Hematopoietic multipotent progenitor cell treated with erythropoietin and hydrocortisone succinate and interleukin-3 and kit ligand, for 6 days (in vitro differentiated cells): ENCODE data around the gene TAS2R13.

Source experiments
- DNase-seq: peaks from one replicate; pipeline ENCODE4 v3.0.0-alpha.2; 2015

TAS2R13 gene

DNA sequence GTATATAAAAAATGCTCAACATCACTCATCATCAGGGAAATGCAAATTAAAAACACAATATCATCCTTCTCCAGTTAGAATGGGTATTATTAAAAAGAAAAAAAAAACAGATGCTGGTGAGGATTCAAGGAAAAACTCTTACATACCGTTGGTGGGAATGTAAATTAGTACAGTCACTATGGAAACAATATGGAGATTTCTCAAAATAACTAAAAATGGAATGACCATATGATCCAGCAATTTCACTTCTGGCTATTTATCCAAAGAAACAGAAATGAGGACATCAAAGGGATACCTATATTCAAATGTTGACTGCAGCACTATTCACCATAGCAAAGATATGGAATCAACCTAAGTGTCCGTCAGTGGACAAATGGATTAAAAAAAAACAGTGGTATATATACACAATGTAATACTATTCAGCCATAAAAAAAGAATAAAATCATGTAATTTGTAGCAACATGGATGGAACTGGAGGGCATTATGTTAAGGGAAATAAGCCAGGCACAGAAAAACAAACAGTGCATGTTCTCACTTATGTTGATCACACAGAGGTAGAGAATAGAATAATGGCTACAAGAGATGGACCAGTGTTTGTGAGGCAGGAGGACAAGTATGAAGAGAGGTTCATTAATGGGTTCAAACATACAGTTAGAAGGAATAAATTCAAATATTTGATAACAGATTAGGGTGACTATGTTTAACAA is 45.7 kb downstream of the TAS2R13 start:
- no peak for DNase-seq

DNA sequence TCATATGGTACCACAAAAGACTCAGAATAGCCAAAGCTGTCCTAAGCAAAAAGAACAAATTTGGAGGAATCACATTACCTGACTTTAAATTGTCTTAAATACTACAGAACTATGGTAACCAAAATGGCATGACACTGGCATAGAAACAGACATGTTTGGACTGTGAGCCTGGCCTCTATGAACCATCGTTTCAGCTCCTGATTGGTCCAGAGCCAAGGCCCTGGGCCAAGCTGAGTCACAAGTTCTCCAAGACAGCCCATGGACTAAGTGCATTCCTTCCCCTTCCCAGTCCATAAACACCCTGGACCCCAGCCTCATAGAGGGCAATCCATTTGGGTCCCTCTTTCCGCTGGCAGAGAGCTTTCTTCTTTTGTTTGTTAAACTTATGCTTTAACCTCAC is 48.0 kb downstream of the TAS2R13 start:
- DNase-seq = no peak
